Lower leg skin (tissue), 3 donors: ENCODE data around the gene NIPAL3.

ENCODE experiments used
- CTCF ChIP-seq, 3 donors: fragments of 450-650 bp; IDR thresholded peaks; one replicate each; pipeline ENCODE4 v1.5.1; 2016; ENCODE audit warnings: antibody characterized with exemption in 3 of 3, mild to moderate bottlenecking in 3 of 3, moderate library complexity in 2 of 3
- POLR2A ChIP-seq, 2 donors: fragments of 450-650 bp; IDR thresholded peaks; one replicate each; pipeline ENCODE4 v1.6.1; 2016 to 2017; ENCODE audit warnings: antibody characterized with exemption in 2 of 2, mild to moderate bottlenecking in 1 of 2, moderate library complexity in 1 of 2

GRCh38 chr1:24400065-24400464 lies 15.5 kb upstream of the NIPAL3 start:
- no peak for TF ChIP-seq CTCF (IDR thresholded peaks at IDR 0.05)
- no peak for TF ChIP-seq POLR2A (IDR thresholded peaks at IDR 0.05)
